Sigmoid colon (tissue), 7 donors: ENCODE measurements around the gene ZMYND15. TPM values are rescaled to one million over a fixed set of nuclear protein-coding genes. Genes with fewer than 3 reads are reported as not detected.
"Not testable (repeated sequence)": the region's sequence is repeated elsewhere in the genome, so short reads cannot be mapped to it uniquely, and the experiment has no call there.

Experiments
- DNase-seq: peaks from one replicate; pipeline ENCODE4 v3.0.0-alpha.2; 2019
- H3K27ac ChIP-seq, 4 donors: fragments of 200-600 bp; sonication (generic); one replicate each; pipeline ENCODE4 v1.5.1; 2016 to 2019; ENCODE audit warnings: mild to moderate bottlenecking in 1 of 4
- H3K27me3 ChIP-seq, 3 donors: fragments of 200-600 bp; sonication (generic); one replicate each; pipeline ENCODE4 v1.5.1; 2019; ENCODE audit warnings: mild to moderate bottlenecking in 1 of 3
- H3K36me3 ChIP-seq, 4 donors: fragments of 200-600 bp; sonication (generic); one replicate each; pipeline ENCODE4 v1.5.1; 2016 to 2019
- H3K4me1 ChIP-seq, 4 donors: fragments of 200-600 bp; sonication (generic); one replicate each; pipeline ENCODE4 v1.5.1; 2017 to 2019
- H3K4me3 ChIP-seq, 4 donors: fragments of 200-600 bp; sonication (generic); one replicate each; pipeline ENCODE4 v1.5.1; 2017 to 2019; ENCODE audit warnings: mild to moderate bottlenecking in 2 of 4, moderate library complexity in 1 of 4
- H3K9me3 ChIP-seq, 4 donors: fragments of 200-600 bp in 3 of 4; sonication (generic) in 3 of 4; one replicate each; pipeline versions ENCODE4 v1.5.1 to v1.6.1; 2013 to 2019
- EP300 ChIP-seq, 4 donors: sonication (generic); formaldehyde crosslinking; IDR thresholded peaks; one replicate each; pipeline ENCODE4 v1.6.1; 2017; ENCODE audit warnings: antibody characterized with exemption in 4 of 4
- POLR2A ChIP-seq, 2 donors: fragments of 450-650 bp; IDR thresholded peaks; one replicate each; pipeline ENCODE4 v1.6.1; 2016; ENCODE audit warnings: antibody characterized with exemption in 2 of 2, mild to moderate bottlenecking in 2 of 2, moderate library complexity in 2 of 2
- POLR2AphosphoS5 ChIP-seq, 4 donors: sonication (generic); formaldehyde crosslinking; IDR thresholded peaks; one replicate each; pipeline ENCODE4 v1.6.1; 2017; ENCODE audit warnings: antibody characterized with exemption in 4 of 4
- WGBS, 2 donors: extraction: QIAGEN DNeasy Blood & Tissue Kit; methylation state at CpG; one replicate each; pipeline ENCODE4 v1.1.7; 2013; 5-methylcytosine and 5-hydroxymethylcytosine counted together
- intact Hi-C: fragments of 100-400 bp; cut with DNase I; formaldehyde crosslinking; loops from one replicate; pipeline ENCODE4 v1.15.1; 2023
- polyA plus RNA-seq, 3 donors: library from polyadenylated mRNA; stranded (reverse); fragments of 200-250 nt; gene quantifications; one replicate each; pipeline ENCODE4 v1.2.3, GENCODE V29; 2013
- total RNA-seq, 4 donors: library from RNA; depleted of rRNA; stranded (reverse); fragments of >200 nt; gene quantifications; one replicate each; pipeline ENCODE4 v1.1.0, GENCODE V29; 2016
- TF ChIP-seq, protein P1 (sequence below), 4 experiments: fragments of 450-650 bp in 3 of 4; fragments of 200-600 bp in 1 of 4; IDR thresholded peaks; one replicate each; pipeline ENCODE4 v1.5.1; 2016 to 2019; ENCODE audit warnings: antibody characterized with exemption in 4 of 4, mild to moderate bottlenecking in 3 of 4, moderate library complexity in 2 of 4
- donor health status: healthy with polysubstance abuse.
- donor health status: Bipolar disorder and iron deficiency.
- donor health status: healthy.

ZMYND15 gene, protein sequence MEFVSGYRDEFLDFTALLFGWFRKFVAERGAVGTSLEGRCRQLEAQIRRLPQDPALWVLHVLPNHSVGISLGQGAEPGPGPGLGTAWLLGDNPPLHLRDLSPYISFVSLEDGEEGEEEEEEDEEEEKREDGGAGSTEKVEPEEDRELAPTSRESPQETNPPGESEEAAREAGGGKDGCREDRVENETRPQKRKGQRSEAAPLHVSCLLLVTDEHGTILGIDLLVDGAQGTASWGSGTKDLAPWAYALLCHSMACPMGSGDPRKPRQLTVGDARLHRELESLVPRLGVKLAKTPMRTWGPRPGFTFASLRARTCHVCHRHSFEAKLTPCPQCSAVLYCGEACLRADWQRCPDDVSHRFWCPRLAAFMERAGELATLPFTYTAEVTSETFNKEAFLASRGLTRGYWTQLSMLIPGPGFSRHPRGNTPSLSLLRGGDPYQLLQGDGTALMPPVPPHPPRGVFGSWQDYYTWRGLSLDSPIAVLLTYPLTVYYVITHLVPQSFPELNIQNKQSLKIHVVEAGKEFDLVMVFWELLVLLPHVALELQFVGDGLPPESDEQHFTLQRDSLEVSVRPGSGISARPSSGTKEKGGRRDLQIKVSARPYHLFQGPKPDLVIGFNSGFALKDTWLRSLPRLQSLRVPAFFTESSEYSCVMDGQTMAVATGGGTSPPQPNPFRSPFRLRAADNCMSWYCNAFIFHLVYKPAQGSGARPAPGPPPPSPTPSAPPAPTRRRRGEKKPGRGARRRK
- total RNA-seq (under 1 TPM in 3 of 4 donors, not detected in 1; 0.36 to 0.55 (median 0.49) TPM), polyA plus RNA-seq (1 to 10 TPM in 2 of 3 donors, not detected in 1; 1.1 to 1.2 TPM)

GRCh38 chr17:4739122-4740024 lies at the start of gene ZMYND15, which contains the start of gene CXCL16:
Gene ZMYND15, plus strand, starts transcription at chr17:4739833. Its CDS starts 716 bp downstream, at chr17:4740549.
Gene CXCL16, minus strand, starts transcription at chr17:4739928. Its CDS starts 589 bp downstream, at chr17:4739339.
- peak; percentile 77 for DNase-seq

DNA sequence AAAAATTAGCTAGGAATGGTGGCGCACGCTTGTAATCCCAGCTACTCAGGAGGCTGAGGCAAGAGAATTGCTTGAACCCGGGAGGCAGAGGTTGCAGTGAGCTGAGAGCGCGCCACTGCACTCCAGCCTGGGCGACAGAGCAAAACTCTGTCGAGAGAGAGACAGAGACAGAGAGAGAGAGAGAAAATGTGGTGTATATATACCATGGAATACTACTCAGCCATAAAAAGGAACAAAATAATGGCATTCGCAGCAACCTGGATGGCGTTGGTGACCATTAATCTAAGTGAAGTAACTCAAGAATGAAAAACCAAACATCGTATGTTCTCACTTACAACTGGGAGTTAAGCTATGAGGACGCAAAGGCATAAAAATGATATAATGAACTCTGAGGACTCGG lies 49.8 kb upstream of the ZMYND15 start:
- H3K27me3 ChIP-seq, intact Hi-C loops, H3K27ac ChIP-seq, H3K4me1 ChIP-seq, H3K4me3 ChIP-seq, H3K9me3 ChIP-seq, DNase-seq: not testable (repeated sequence)
- peaks cover 0 to 21% (median 0%) of the 10 kb centered on the region in 4 donors for H3K36me3 ChIP-seq
- 90 to 93% methylated on average over 12 of the region's 12 CpGs for WGBS, 2 donors

More at GRCh38 chr17:4739122-4740024, at the start of gene ZMYND15, which contains the start of gene CXCL16:
- Histone ChIP-seq H3K4me3 (peak within 1 kb of the TSS; percentile 63 to 70 (median 67)), H3K9me3 (no peaks in the 10 kb centered on the region), H3K27me3 (peaks cover 0 to 12% (median 4%) of the 10 kb centered on the region in 3 donors), H3K27ac (peak within 1 kb of the TSS; percentile 60 to 71 (median 64)), H3K4me1 (peaks cover 0 to 17% (median 11%) of the 10 kb centered on the region in 4 donors), H3K36me3 (no peaks in the 10 kb centered on the region)
- TF ChIP-seq POLR2A (IDR thresholded peaks at IDR 0.05) (peak in 1 of 2 donors; percentile 11), EP300 (IDR thresholded peaks at IDR 0.05) (no peak)
- whole genome bisulfite sequencing, 2 donors = 1% methylated on average over 100 of the region's 100 CpGs
- intact Hi-C loops = loop anchor here (2.0 kb wide), 2 partner anchors 47 to 149 kb away; partner anchors contain the start of gene VMO1

DNA sequence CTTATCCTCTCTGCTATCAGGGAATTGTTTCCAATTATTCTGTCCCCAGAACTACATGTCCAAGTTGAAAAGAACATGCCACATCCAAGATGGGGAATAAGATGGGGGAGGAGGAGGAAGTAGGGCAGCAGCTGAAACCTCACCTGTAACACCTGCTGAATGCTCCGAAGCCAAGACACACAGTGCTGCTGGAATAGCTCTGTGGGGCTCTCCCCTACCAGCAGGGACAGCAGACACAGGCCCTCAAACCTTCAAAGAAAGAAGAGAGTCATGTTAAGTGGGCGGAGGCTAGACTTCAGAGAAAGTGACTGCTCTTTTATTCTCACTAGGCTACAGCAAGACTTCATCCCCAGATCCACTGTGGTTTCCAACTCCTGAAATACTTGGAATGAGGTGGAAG lies 48.9 kb upstream of the ZMYND15 start:
- Histone ChIP-seq H3K4me3 (no peak overlapping the region), H3K36me3 (peaks cover 0 to 21% (median 0%) of the 10 kb centered on the region in 4 donors), H3K27me3 (no peaks in the 10 kb centered on the region), H3K27ac (no peak overlapping the region), H3K4me1 (peaks cover 0 to 7% (median 0%) of the 10 kb centered on the region in 4 donors), H3K9me3 (no peaks in the 10 kb centered on the region)
- no peak for TF ChIP-seq POLR2A (IDR thresholded peaks at IDR 0.05)
- no peak for TF ChIP-seq POLR2AphosphoS5 (IDR thresholded peaks at IDR 0.05)
- no peak for TF ChIP-seq EP300 (IDR thresholded peaks at IDR 0.05)
- TF ChIP-seq, protein P1, sequence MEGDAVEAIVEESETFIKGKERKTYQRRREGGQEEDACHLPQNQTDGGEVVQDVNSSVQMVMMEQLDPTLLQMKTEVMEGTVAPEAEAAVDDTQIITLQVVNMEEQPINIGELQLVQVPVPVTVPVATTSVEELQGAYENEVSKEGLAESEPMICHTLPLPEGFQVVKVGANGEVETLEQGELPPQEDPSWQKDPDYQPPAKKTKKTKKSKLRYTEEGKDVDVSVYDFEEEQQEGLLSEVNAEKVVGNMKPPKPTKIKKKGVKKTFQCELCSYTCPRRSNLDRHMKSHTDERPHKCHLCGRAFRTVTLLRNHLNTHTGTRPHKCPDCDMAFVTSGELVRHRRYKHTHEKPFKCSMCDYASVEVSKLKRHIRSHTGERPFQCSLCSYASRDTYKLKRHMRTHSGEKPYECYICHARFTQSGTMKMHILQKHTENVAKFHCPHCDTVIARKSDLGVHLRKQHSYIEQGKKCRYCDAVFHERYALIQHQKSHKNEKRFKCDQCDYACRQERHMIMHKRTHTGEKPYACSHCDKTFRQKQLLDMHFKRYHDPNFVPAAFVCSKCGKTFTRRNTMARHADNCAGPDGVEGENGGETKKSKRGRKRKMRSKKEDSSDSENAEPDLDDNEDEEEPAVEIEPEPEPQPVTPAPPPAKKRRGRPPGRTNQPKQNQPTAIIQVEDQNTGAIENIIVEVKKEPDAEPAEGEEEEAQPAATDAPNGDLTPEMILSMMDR (IDR thresholded peaks at IDR 0.05) = no peak
- intact Hi-C loops = no loop called here
- no peak for DNase-seq
- 39 to 78% methylated on average over 2 of the region's 2 CpGs for WGBS, 2 donors

- WGBS, 2 donors = 72 to 76% methylated on average over 8 of the region's 8 CpGs
- intact Hi-C loops = no loop called here
- Histone ChIP-seq H3K36me3 (peaks cover 0 to 29% (median 0%) of the 10 kb centered on the region in 4 donors), H3K27ac (peak overlapping the region in 3 of 4 donors; percentile 12 to 38 (median 26)), H3K4me3 (no peak overlapping the region), H3K27me3 (no peaks in the 10 kb centered on the region), H3K9me3 (no peaks in the 10 kb centered on the region), H3K4me1 (peaks cover 0 to 7% (median 0%) of the 10 kb centered on the region in 4 donors)
- no peak for DNase-seq
- TF ChIP-seq, protein P1 (IDR thresholded peaks at IDR 0.05) = no peak
- no peak for TF ChIP-seq POLR2AphosphoS5 (IDR thresholded peaks at IDR 0.05)
- TF ChIP-seq EP300 (IDR thresholded peaks at IDR 0.05) = no peak
- no peak for TF ChIP-seq POLR2A (IDR thresholded peaks at IDR 0.05)
Observed at GRCh38 chr17:4691686-4692085, 47.9 kb upstream of the ZMYND15 start.

DNA sequence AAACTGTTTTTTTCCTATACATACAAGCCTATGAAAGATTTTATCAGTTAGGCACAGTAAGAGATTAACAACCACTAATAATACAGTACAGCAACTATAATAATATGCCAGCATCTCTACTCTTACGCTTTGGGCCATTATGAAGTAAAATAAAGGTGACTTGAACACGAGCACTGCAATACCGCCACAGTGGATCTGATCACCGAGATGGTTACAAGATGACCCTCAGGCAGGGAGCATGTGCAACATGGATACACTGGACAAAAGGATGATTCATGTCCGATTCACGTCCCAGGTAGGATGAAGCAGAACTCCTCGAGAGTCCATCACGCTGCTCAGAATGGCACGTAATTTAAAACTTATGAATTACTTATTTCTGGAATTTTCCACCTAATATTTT lies 46.2 kb upstream of the ZMYND15 start:
- no peaks in the 10 kb centered on the region for H3K27me3 ChIP-seq
- WGBS, 2 donors = 86 to 90% methylated on average over 9 of the region's 9 CpGs
- TF ChIP-seq, protein P1 (IDR thresholded peaks at IDR 0.05) = no peak
- TF ChIP-seq POLR2AphosphoS5 (IDR thresholded peaks at IDR 0.05) (no peak), EP300 (IDR thresholded peaks at IDR 0.05) (no peak)
- peaks cover 0 to 43% (median 0%) of the 10 kb centered on the region in 4 donors for H3K36me3 ChIP-seq
- H3K4me3 ChIP-seq = no peak overlapping the region
- peak; percentile 0 for DNase-seq
- H3K9me3 ChIP-seq = no peaks in the 10 kb centered on the region
- intact Hi-C loops = no loop called here
- peaks cover 0 to 7% (median 0%) of the 10 kb centered on the region in 4 donors for H3K4me1 ChIP-seq
- no peak overlapping the region for H3K27ac ChIP-seq
